ENCODE measurements around the gene XYLT1. TPM values are rescaled to one million over a fixed set of nuclear protein-coding genes. Genes with fewer than 3 reads are reported as not detected.

Gene XYLT1
- total and polyA plus RNA-seq, 9 of the 15 experiments (the other 6 are each of a cell fraction or from before 2014, with no cell fraction given): 0.03 to 0.09 (median 0.08) TPM; not detected in 6

- POLR2A ChIA-PET: interaction anchor here (0.7 kb wide), 1 partner anchor 639 kb away, joined by 3 read pairs; no protein-coding TSS in a partner anchor
- TF ChIP-seq TFAP4 (CRISPR knock-in tag; IDR thresholded peaks at IDR 0.05; ENCODE audit: borderline replicate concordance) (no peak), ID3 (CRISPR knock-in tag; IDR thresholded peaks at IDR 0.05) (no peak), ID3 (tag; IDR thresholded peaks at IDR 0.05) (no peak), MGA (IDR thresholded peaks at IDR 0.05) (no peak), ZNF764 (CRISPR knock-in tag; IDR thresholded peaks at IDR 0.05; ENCODE audit: low read depth) (no peak), ILK (tag; IDR thresholded peaks at IDR 0.05; ENCODE audit: borderline replicate concordance, low read depth) (no peak), ARID2 (IDR thresholded peaks at IDR 0.05) (no peak), ZNF324 (CRISPR knock-in tag; IDR thresholded peaks at IDR 0.05) (no peak), C11orf30 (IDR thresholded peaks at IDR 0.05; ENCODE audit: low read depth) (no peak), RAD51 (IDR thresholded peaks at IDR 0.05; ENCODE audit: borderline replicate concordance, low read depth) (no peak)
Observed at GRCh38 chr16:17351441-17352035, 119.2 kb downstream of the XYLT1 start.

More at GRCh38 chr16:17351441-17352035, 119.2 kb downstream of the XYLT1 start:
- intact Hi-C loops (cut with micrococcal nuclease): no loop called here
- no peaks in the 10 kb centered on the region for H3K79me2 ChIP-seq (ENCODE audit: control insufficient read depth, insufficient read depth, low read length)
- ATAC-seq (no peak), FAIRE-seq (no peak), DNase-seq (ENCODE audit: extremely low read depth in 1 of 4, low spot score in 3 of 4) (no peak)
- no peaks in the 10 kb centered on the region for H3K36me3 ChIP-seq (ENCODE audit: control insufficient read depth, insufficient read depth, low read length)
- H3K27ac ChIP-seq (ENCODE audit: extremely low read depth, low read depth, low read length): no peak overlapping the region
- CTCF ChIA-PET (ENCODE audit: low intra/inter-chr PET ratio): no interaction called here
- no peak overlapping the region for H3K4me2 ChIP-seq (ENCODE audit: insufficient read depth, low read length)
- H3K4me1 ChIP-seq (replicated peaks in 1 of 2; ENCODE audit: control insufficient read depth in 2 of 2, insufficient read depth in 2 of 2, low read length in 2 of 2): no peaks in the 10 kb centered on the region
- H3K9me3 ChIP-seq (replicated peaks; ENCODE audit: control insufficient read depth, insufficient read depth, low read depth, low read length): no peaks in the 10 kb centered on the region
- in situ Hi-C loops (cut with MboI): no loop called here
- no TSS peak for BruUV-seq (replicated peaks)
- peaks cover 2 to 29% of the 10 kb centered on the region in 2 experiments; a peak in 2 of 5 replicates for H3K27me3 ChIP-seq (ENCODE audit: control insufficient read depth in 2 of 2, insufficient read depth in 2 of 2, low read length in 2 of 2)
- no peak overlapping the region for H2AFZ ChIP-seq (ENCODE audit: low read depth, low read length)
- 0% methylated on average over 6 of the region's 6 CpGs for WGBS (ENCODE audit: insufficient coverage, low coverage, missing lambda C conversion rate)
- H3K4me3 ChIP-seq: no peak overlapping the region
- no peaks in the 10 kb centered on the region for H3K9me1 ChIP-seq (ENCODE audit: control insufficient read depth, insufficient read depth, low read length)
- H4K20me1 ChIP-seq (replicated peaks; ENCODE audit: control insufficient read depth, insufficient read depth, low read length): no peaks in the 10 kb centered on the region; the same call in 1 of the 2 replicates
- H3K9ac ChIP-seq (ENCODE audit: insufficient read depth in 1 of 2, low read depth in 2 of 2, low read length in 2 of 2): no peak overlapping the region

Data from K562 (cell line).